OCI-LY7 (cell line): Measurements from ENCODE around the gene INHBE. TPM values are rescaled to one million over a fixed set of nuclear protein-coding genes. Genes with fewer than 3 reads are reported as not detected.
A peak's percentile ranks its signal among the peaks of the same experiment; 100 is the strongest.

Experiments used
- BruUV-seq: library from RNA; stranded (reverse); fragments of 400-500 nt; replicated peaks from 2 replicates; lab custom pipeline; 2021; lab: Mats Ljungman, UMichigan
- CTCF ChIA-PET: fragments of 300-600 bp; sonication (Branson Sonifier 250); formaldehyde crosslinking; loops from one replicate; lab custom pipeline; 2022; ENCODE audit warnings: antibody characterized with exemption; ENCODE audit not compliant: unreplicated experiment; lab: Charles Lee
- POLR2A ChIA-PET: fragments of 300-600 bp; sonication (Branson Sonifier 250); formaldehyde crosslinking; loops from one replicate; lab custom pipeline; 2022; ENCODE audit warnings: antibody characterized with exemption; lab: Charles Lee
- DNase-seq: peaks from one replicate; pipeline ENCODE4 v3.0.0-alpha.2; 2015; ENCODE audit warnings: low spot score
- H2AFZ ChIP-seq: fragments of 200-600 bp; sonication (generic), shearing (Covaris generic); 2 replicates; pipeline ENCODE4 v1.6.1; 2014; ENCODE audit warnings: mild to moderate bottlenecking, antibody characterized with exemption, low read length, moderate library complexity
- H3K27ac ChIP-seq: fragments of 200-600 bp; sonication (generic); 2 replicates; pipeline ENCODE4 v1.5.1; 2014; ENCODE audit warnings: mixed run types, low read depth, mild to moderate bottlenecking, moderate library complexity, low read length, inconsistent platforms; ENCODE audit not compliant: poor library complexity, severe bottlenecking
- H3K36me3 ChIP-seq: fragments of 200-600 bp; sonication (generic); 2 replicates; pipeline ENCODE4 v1.6.1; 2014; ENCODE audit warnings: mild to moderate bottlenecking, antibody characterized with exemption, low read length, moderate library complexity, mixed read lengths; ENCODE audit not compliant: insufficient read depth
- H3K4me1 ChIP-seq: fragments of 200-600 bp; sonication (generic); 2 replicates; pipeline ENCODE4 v1.5.1; 2014; ENCODE audit warnings: mild to moderate bottlenecking, low read length; ENCODE audit not compliant: insufficient read depth, poor library complexity, severe bottlenecking
- H3K4me2 ChIP-seq: fragments of 200-600 bp; sonication (generic); 2 replicates; pipeline ENCODE4 v1.6.1; 2014; ENCODE audit warnings: mild to moderate bottlenecking, low read length
- H3K4me3 ChIP-seq: fragments of 200-600 bp; sonication (generic); 2 replicates; pipeline ENCODE4 v1.5.1; 2014; ENCODE audit warnings: mild to moderate bottlenecking, low read depth, low read length; ENCODE audit not compliant: poor library complexity, severe bottlenecking
- H3K79me2 ChIP-seq: fragments of 200-600 bp; sonication (generic); 2 replicates; pipeline ENCODE4 v1.6.1; 2016; ENCODE audit warnings: low read depth, mild to moderate bottlenecking, low read length, moderate library complexity, mixed read lengths; ENCODE audit not compliant: insufficient read depth
- H3K9me2 ChIP-seq: fragments of 200-600 bp; sonication (generic); 2 replicates; pipeline ENCODE4 v1.6.1; 2016; ENCODE audit warnings: mild to moderate bottlenecking, low read length, mixed read lengths; ENCODE audit not compliant: insufficient read depth
- H3K9me3 ChIP-seq: fragments of 200-600 bp; sonication (generic); 2 replicates; pipeline ENCODE4 v1.6.1; 2014; ENCODE audit warnings: mild to moderate bottlenecking, mixed run types, low read length, mixed read lengths
- H4K20me1 ChIP-seq: fragments of 200-600 bp; sonication (generic); 2 replicates; pipeline ENCODE4 v1.6.1; 2014; ENCODE audit warnings: mild to moderate bottlenecking, antibody characterized with exemption, low read length, moderate library complexity, mixed read lengths; ENCODE audit not compliant: insufficient read depth
- EZH2phosphoT487 ChIP-seq: fragments of 200-600 bp; sonication (generic); IDR thresholded peaks from 2 replicates; pipeline ENCODE4 v1.6.1; 2018; ENCODE audit warnings: low read depth, borderline replicate concordance, mild to moderate bottlenecking, mixed run types, antibody characterized with exemption, low read length, moderate library complexity, mixed read lengths
- intact Hi-C: fragments of 100-400 bp; cut with micrococcal nuclease; formaldehyde crosslinking; loops from one replicate; pipeline ENCODE4 v1.10.0; 2022; ENCODE audit not compliant: unreplicated experiment
- total RNA-seq, 2 experiments: library from RNA; depleted of rRNA in 1 of 2; stranded (reverse); fragments of >200 nt in 1 of 2; shearing (Covaris generic) in 1 of 2; gene quantifications; 2 replicates each; pipeline ENCODE4 v1.2.3, GENCODE V29; 2014 to 2022
- TF ChIP-seq, protein P1 (sequence below): fragments of 200-600 bp; sonication (generic); conservative IDR thresholded peaks from 2 replicates; pipeline ENCODE4 v1.5.1; 2014; ENCODE audit warnings: mild to moderate bottlenecking, antibody characterized with exemption, low read length, moderate library complexity, mixed read lengths

Gene INHBE
- total RNA-seq, 2 experiments from 2014 or later, result 3.2 to 4.0 TPM

DNA sequence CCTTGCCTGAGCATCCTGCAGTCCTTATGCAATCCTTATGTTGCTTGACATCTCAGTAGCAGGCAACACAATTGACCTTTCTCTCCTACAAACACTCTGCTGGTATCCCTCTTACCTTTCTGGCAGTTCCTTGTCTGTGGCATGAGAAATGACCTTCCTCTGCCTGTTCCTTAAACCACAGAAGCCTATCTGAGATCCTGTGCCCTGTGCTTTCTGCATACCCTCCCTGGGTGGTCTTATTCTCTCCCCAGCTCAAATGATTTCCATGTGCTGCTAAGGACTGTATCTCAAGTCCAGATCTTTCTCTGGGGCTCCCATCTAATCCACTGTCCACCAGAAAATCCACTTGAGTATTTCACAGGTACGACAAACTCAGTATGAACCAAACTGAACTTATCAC, 26.6 kb downstream of the INHBE start:
- Histone ChIP-seq H3K9me2 (no peaks in the 10 kb centered on the region), H3K36me3 (no peaks in the 10 kb centered on the region), H3K79me2 (peaks cover 7% of the 10 kb centered on the region; the same call in 1 of the 2 replicates), H3K4me2 (no peak overlapping the region), H3K4me1 (peaks cover 56% of the 10 kb centered on the region), H3K27ac (peak overlapping the region; percentile 10), H3K4me3 (no peak overlapping the region), H3K9me3 (no peaks in the 10 kb centered on the region), H4K20me1 (no peaks in the 10 kb centered on the region), H2AFZ (no peak overlapping the region)
- DNase-seq, result no peak
- CTCF ChIA-PET, result no interaction called here
- BruUV-seq, result no TSS peak
- TF ChIP-seq EZH2phosphoT487, result no peak
- TF ChIP-seq, protein P1, sequence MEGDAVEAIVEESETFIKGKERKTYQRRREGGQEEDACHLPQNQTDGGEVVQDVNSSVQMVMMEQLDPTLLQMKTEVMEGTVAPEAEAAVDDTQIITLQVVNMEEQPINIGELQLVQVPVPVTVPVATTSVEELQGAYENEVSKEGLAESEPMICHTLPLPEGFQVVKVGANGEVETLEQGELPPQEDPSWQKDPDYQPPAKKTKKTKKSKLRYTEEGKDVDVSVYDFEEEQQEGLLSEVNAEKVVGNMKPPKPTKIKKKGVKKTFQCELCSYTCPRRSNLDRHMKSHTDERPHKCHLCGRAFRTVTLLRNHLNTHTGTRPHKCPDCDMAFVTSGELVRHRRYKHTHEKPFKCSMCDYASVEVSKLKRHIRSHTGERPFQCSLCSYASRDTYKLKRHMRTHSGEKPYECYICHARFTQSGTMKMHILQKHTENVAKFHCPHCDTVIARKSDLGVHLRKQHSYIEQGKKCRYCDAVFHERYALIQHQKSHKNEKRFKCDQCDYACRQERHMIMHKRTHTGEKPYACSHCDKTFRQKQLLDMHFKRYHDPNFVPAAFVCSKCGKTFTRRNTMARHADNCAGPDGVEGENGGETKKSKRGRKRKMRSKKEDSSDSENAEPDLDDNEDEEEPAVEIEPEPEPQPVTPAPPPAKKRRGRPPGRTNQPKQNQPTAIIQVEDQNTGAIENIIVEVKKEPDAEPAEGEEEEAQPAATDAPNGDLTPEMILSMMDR, result no peak
- intact Hi-C loops, result no loop called here
- POLR2A ChIA-PET, result no interaction called here

DNA sequence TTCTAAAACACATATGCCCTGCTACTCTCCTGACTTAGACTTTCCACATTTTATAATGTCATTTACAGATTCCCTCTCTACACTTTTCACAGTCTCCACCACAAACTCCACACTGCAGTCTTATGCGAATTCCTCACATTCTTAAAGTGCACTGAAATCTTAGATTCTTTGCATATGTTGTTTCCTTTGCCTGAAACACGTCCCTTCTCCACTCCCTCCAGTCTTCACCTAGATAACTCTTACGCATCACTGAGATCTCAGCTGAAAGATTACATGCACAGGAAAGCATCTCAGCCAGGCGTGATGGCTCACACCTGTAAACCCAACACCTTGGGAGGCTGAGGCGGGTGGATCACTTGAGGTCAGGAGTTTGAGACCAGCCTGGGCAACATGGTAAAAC, 28.4 kb downstream of the INHBE start:
- peak; percentile 49 for DNase-seq
- Histone ChIP-seq H3K9me2 (no peaks in the 10 kb centered on the region), H3K9me3 (no peaks in the 10 kb centered on the region), H3K79me2 (peaks cover 6% of the 10 kb centered on the region), H3K36me3 (peaks cover 6% of the 10 kb centered on the region; the same call in 1 of the 2 replicates), H4K20me1 (no peaks in the 10 kb centered on the region), H2AFZ (0 out of 2 replicates have a peak overlapping the region, but pooled peaks have one; percentile 21), H3K4me3 (no peak overlapping the region), H3K4me2 (peak overlapping the region; percentile 42), H3K4me1 (peaks cover 48% of the 10 kb centered on the region), H3K27ac (peak overlapping the region; percentile 42)
- ChIA-PET CTCF (no interaction called here), POLR2A (no interaction called here)
- BruUV-seq, result no TSS peak
- intact Hi-C loops, result no loop called here
- TF ChIP-seq EZH2phosphoT487, result no peak
- TF ChIP-seq, protein P1, result no peak

DNA sequence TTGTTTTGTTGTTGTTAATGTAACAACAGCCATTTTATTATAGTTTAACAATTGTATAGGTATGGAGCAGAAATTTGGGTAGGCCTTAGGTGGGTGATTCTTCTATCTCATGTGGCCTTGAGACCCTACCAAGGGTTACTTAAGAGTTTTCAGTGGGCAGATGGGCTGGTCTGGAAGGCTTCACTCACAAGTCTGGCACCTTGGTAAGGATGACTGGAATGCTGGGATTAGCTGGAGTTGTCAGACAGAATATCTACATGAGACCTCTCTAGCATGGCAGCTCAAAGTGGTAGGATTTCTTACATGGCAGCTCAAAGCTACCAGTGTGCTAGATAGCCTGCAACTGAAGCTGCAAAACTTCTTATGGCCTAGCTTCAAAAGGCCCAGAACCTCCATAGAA, 30.6 kb downstream of the INHBE start:
- peaks cover 29% of the 10 kb centered on the region for H3K79me2 ChIP-seq
- no peak overlapping the region for H3K4me3 ChIP-seq
- no peak overlapping the region for H3K4me2 ChIP-seq
- no peak overlapping the region for H2AFZ ChIP-seq
- no peak for TF ChIP-seq EZH2phosphoT487
- TF ChIP-seq, protein P1, result no peak
- no peak for DNase-seq
- H3K4me1 ChIP-seq, result peaks cover 33% of the 10 kb centered on the region
- intact Hi-C loops, result no loop called here
- TSS peak; percentile 64 for BruUV-seq
- H3K36me3 ChIP-seq, result peaks cover 28% of the 10 kb centered on the region
- no peaks in the 10 kb centered on the region for H3K9me2 ChIP-seq
- ChIA-PET CTCF (no interaction called here), POLR2A (interaction anchor here (0.7 to 1.1 kb wide), 3 partner anchors 8 to 34 kb away, joined by 3 to 5 read pairs (median 3); no protein-coding TSS in a partner anchor)
- no peaks in the 10 kb centered on the region for H3K9me3 ChIP-seq
- H3K27ac ChIP-seq, result no peak overlapping the region
- H4K20me1 ChIP-seq, result no peaks in the 10 kb centered on the region; the same call in 1 of the 2 replicates
